H1 (cell line): Measurements from ENCODE around the gene BBX. TPM values are rescaled to one million over a fixed set of nuclear protein-coding genes. Genes with fewer than 3 reads are reported as not detected.

ENCODE experiments used
- CTCF ChIA-PET: fragments of 300-600 bp; sonication (Branson Sonifier 250); formaldehyde crosslinking; loops from one replicate; lab custom pipeline; 2021; ENCODE audit not compliant: partially characterized antibody; lab: Charles Lee
- POLR2A ChIA-PET: fragments of 300-600 bp; sonication (Branson Sonifier 250); formaldehyde crosslinking; loops from one replicate; lab custom pipeline; 2021; ENCODE audit warnings: inconsistent platforms; ENCODE audit not compliant: partially characterized antibody; lab: Charles Lee
- DNase-seq, 2 experiments: peaks; one replicate each; pipeline versions ENCODE4 v3.0.0 to v3.0.0-alpha.2; 2010 to 2022; ENCODE audit warnings: low spot score in 2 of 2, low read depth in 1 of 2, mixed read lengths in 1 of 2
- FAIRE-seq: peaks from 2 replicates; lab custom pipeline; 2011; peaks lifted over from hg19 to GRCh38; lab: Jason Lieb, UNC
- H2AFZ ChIP-seq: 2 replicates; pipeline ENCODE4 v1.8.1; 2012; ENCODE audit warnings: low read length, inconsistent platforms
- H2AK5ac ChIP-seq: 2 replicates; pipeline ENCODE4 v1.6.1; 2013; ENCODE audit warnings: low read depth, low read length
- H2BK120ac ChIP-seq: replicated peaks from 2 replicates; pipeline ENCODE3; 2013; ENCODE audit warnings: low read depth, low read length, inconsistent platforms
- H2BK12ac ChIP-seq: 2 replicates; pipeline ENCODE4 v1.6.1; 2013; ENCODE audit warnings: low read depth, low read length
- H2BK15ac ChIP-seq: 2 replicates; pipeline ENCODE4 v1.6.1; 2013; ENCODE audit warnings: low read length
- H2BK20ac ChIP-seq: 2 replicates; pipeline ENCODE4 v1.6.1; 2013; ENCODE audit warnings: low read length
- H2BK5ac ChIP-seq: 2 replicates; pipeline ENCODE4 v1.6.1; 2013; ENCODE audit warnings: low read depth, low read length
- H3K14ac ChIP-seq: 2 replicates; pipeline ENCODE4 v1.6.1; 2013; ENCODE audit warnings: inconsistent platforms; ENCODE audit not compliant: insufficient read length
- H3K18ac ChIP-seq: 2 replicates; pipeline ENCODE4 v1.6.1; 2013; ENCODE audit warnings: low read length; ENCODE audit errors: extremely low read depth
- H3K23ac ChIP-seq: 2 replicates; pipeline ENCODE4 v1.6.1; 2013; ENCODE audit warnings: inconsistent platforms; ENCODE audit not compliant: insufficient read length
- H3K23me2 ChIP-seq: 2 replicates; pipeline ENCODE4 v1.6.1; 2013; ENCODE audit warnings: low read depth, low read length
- H3K27ac ChIP-seq: 2 replicates; pipeline ENCODE4 v1.6.1; 2011; ENCODE audit warnings: low read depth, low read length, inconsistent platforms
- H3K27me3 ChIP-seq, 4 experiments: replicated peaks in 1 of 4; 1 replicate in 1 of 4; 2 replicates in 3 of 4; pipeline versions ENCODE4 v1.6.1 to v1.8.1; 2011 to 2013; ENCODE audit warnings: low read length in 3 of 4, mild to moderate bottlenecking in 3 of 4, inconsistent platforms in 2 of 4, mixed read lengths in 2 of 4, moderate library complexity in 1 of 4; ENCODE audit not compliant: control insufficient read depth in 3 of 4, insufficient read depth in 3 of 4; ENCODE audit errors: extremely low read depth in 1 of 4
- H3K36me3 ChIP-seq, 4 experiments: 2 replicates each; pipeline versions ENCODE4 v1.6.1 to v1.8.1; 2011 to 2013; ENCODE audit warnings: mild to moderate bottlenecking in 4 of 4, low read length in 3 of 4, moderate library complexity in 2 of 4, control low read depth in 1 of 4, inconsistent platforms in 1 of 4; ENCODE audit not compliant: insufficient read depth in 4 of 4, control insufficient read depth in 2 of 4
- H3K4ac ChIP-seq: replicated peaks from 2 replicates; pipeline ENCODE3; 2013; ENCODE audit warnings: low read length, low read depth, mixed read lengths, inconsistent platforms; ENCODE audit not compliant: insufficient read length
- H3K4me1 ChIP-seq, 4 experiments: replicated peaks in 1 of 4; 1 replicate in 1 of 4; 2 replicates in 3 of 4; pipeline versions ENCODE4 v1.6.1 to v1.8.1; 2011 to 2013; ENCODE audit warnings: low read length in 3 of 4, inconsistent platforms in 2 of 4, mixed read lengths in 1 of 4; ENCODE audit not compliant: insufficient read depth in 4 of 4, control insufficient read depth in 3 of 4
- H3K4me2 ChIP-seq, 2 experiments: 2 replicates each; pipeline versions ENCODE4 v1.6.1 to v1.8.1; 2011 to 2013; ENCODE audit warnings: low read depth in 2 of 2, low read length in 2 of 2, control low read depth in 1 of 2, inconsistent platforms in 1 of 2, mild to moderate bottlenecking in 1 of 2; ENCODE audit not compliant: insufficient read depth in 1 of 2
- H3K4me3 ChIP-seq, 4 experiments: fragments of 200-600, 300-600 bp in 1 of 4; sonication (generic), shearing (Covaris generic), sonication (Bioruptor Twin) in 1 of 4; 2 replicates each; pipeline versions ENCODE4 v1.5.1 to v1.8.1; 2011 to 2016; ENCODE audit warnings: low read length in 4 of 4, low read depth in 3 of 4, control low read depth in 2 of 4, inconsistent platforms in 2 of 4, mild to moderate bottlenecking in 2 of 4, mixed read lengths in 1 of 4, moderate library complexity in 1 of 4; ENCODE audit not compliant: insufficient read depth in 2 of 4; ENCODE audit errors: extremely low read depth in 1 of 4
- H3K56ac ChIP-seq: replicated peaks from 2 replicates; pipeline ENCODE3; 2013; ENCODE audit warnings: low read depth, mild to moderate bottlenecking, mixed read lengths, low read length, inconsistent platforms; ENCODE audit not compliant: insufficient read length
- H3K79me1 ChIP-seq: 2 replicates; pipeline ENCODE4 v1.6.1; 2013; ENCODE audit warnings: low read depth, low read length, control low read depth
- H3K79me2 ChIP-seq, 2 experiments: 2 replicates each; pipeline versions ENCODE4 v1.6.1 to v1.8.1; 2012 to 2013; ENCODE audit warnings: low read length in 2 of 2, mild to moderate bottlenecking in 2 of 2, inconsistent platforms in 1 of 2; ENCODE audit not compliant: insufficient read depth in 2 of 2, control insufficient read depth in 1 of 2
- H3K9ac ChIP-seq, 4 experiments: replicated peaks in 1 of 4; 1 replicate in 1 of 4; 2 replicates in 3 of 4; pipeline versions ENCODE4 v1.6.1 to v1.8.1; 2011 to 2013; ENCODE audit warnings: low read depth in 3 of 4, low read length in 3 of 4, control low read depth in 2 of 4, mild to moderate bottlenecking in 2 of 4, moderate library complexity in 2 of 4, inconsistent platforms in 1 of 4; ENCODE audit errors: extremely low read depth in 1 of 4
- H3K9me3 ChIP-seq, 2 experiments: 2 replicates each; pipeline versions ENCODE4 v1.6.1 to v1.8.1; 2012 to 2013; ENCODE audit warnings: mild to moderate bottlenecking in 2 of 2, moderate library complexity in 2 of 2, control low read depth in 1 of 2, inconsistent platforms in 1 of 2, low read depth in 1 of 2, low read length in 1 of 2, mixed read lengths in 1 of 2; ENCODE audit not compliant: insufficient read depth in 2 of 2
- H4K20me1 ChIP-seq, 2 experiments: replicated peaks in 1 of 2; 2 replicates each; pipeline versions ENCODE3 to v1.8.1; 2011 to 2013; ENCODE audit warnings: inconsistent platforms in 2 of 2, low read length in 2 of 2, mild to moderate bottlenecking in 1 of 2; ENCODE audit not compliant: insufficient read depth in 2 of 2, control insufficient read depth in 1 of 2
- H4K5ac ChIP-seq: 2 replicates; pipeline ENCODE4 v1.6.1; 2013; ENCODE audit warnings: low read length, low read depth, mixed read lengths, inconsistent platforms; ENCODE audit not compliant: insufficient read length
- H4K8ac ChIP-seq: 2 replicates; pipeline ENCODE4 v1.8.0; 2013; ENCODE audit warnings: mild to moderate bottlenecking, moderate library complexity, low read length, inconsistent platforms; ENCODE audit not compliant: insufficient read depth; ENCODE audit errors: extremely low read depth
- H4K91ac ChIP-seq: replicated peaks from 2 replicates; pipeline ENCODE3; 2013; ENCODE audit warnings: low read length, mixed read lengths, inconsistent platforms; ENCODE audit not compliant: insufficient read length
- EZH2 ChIP-seq: fragments of 200-600 bp; sonication (generic); IDR thresholded peaks from 2 replicates; pipeline ENCODE4 v1.7.1; 2012; ENCODE audit warnings: low read depth, mild to moderate bottlenecking, moderate library complexity, low read length, inconsistent platforms; ENCODE audit not compliant: severe bottlenecking
- HDAC6 ChIP-seq: IDR thresholded peaks from one replicate; pipeline ENCODE4 v1.7.1; 2012; ENCODE audit warnings: low read depth, mild to moderate bottlenecking, inconsistent platforms, low read length, moderate library complexity
- JUN ChIP-seq: IDR thresholded peaks from 2 replicates; pipeline ENCODE4 v1.6.1; 2011; ENCODE audit warnings: low read depth, mild to moderate bottlenecking, improper control_type of control experiment, low read length
- JUND ChIP-seq: IDR thresholded peaks from 2 replicates; pipeline ENCODE4 v1.6.1; 2011; ENCODE audit warnings: mild to moderate bottlenecking, improper control_type of control experiment, low read length
- SIX5 ChIP-seq: IDR thresholded peaks from 2 replicates; pipeline ENCODE4 v1.6.1; 2011; ENCODE audit warnings: mild to moderate bottlenecking, low read depth, low read length
- TBP ChIP-seq: IDR thresholded peaks from 2 replicates; pipeline ENCODE4 v1.6.1; 2011; ENCODE audit warnings: low read depth, low read length, improper control_type of control experiment
- polyA plus RNA-seq, 7 experiments: library from polyadenylated mRNA; depleted of rRNA in 3 of 7; stranded (reverse) in 5 of 7; unstranded in 2 of 7; fragments of >200 nt in 5 of 7; fragments of 200-250 nt in 2 of 7; gene quantifications; 1 replicate in 5 of 7; 2 replicates in 1 of 7; 4 replicates in 1 of 7; pipeline versions ENCODE4 v1.2.1 to v1.2.3, GENCODE V29; 2011 to 2013; ENCODE audit warnings: missing spikeins in 2 of 7, mixed read lengths in 2 of 7
- total RNA-seq: library from RNA; stranded (reverse); fragmentation: NEBNext Ultra II Directional; extraction: Animal tissue kit (Norgen Biotek cat#: 25700); gene quantifications from 2 replicates; pipeline ENCODE4 v1.2.1, GENCODE V29; 2021

Gene BBX
- total and polyA plus RNA-seq, 2 of the 8 experiments (the other 6 are each of a cell fraction or from before 2014, with no cell fraction given): 11.0 to 42.5 TPM

GRCh38 chr3:107630779-107631178 lies 108.0 kb downstream of the BBX start:
- H3K18ac ChIP-seq: no peak overlapping the region
- no peak overlapping the region for H2BK5ac ChIP-seq
- no peaks in the 10 kb centered on the region for H3K27me3 ChIP-seq
- H3K56ac ChIP-seq: no peak overlapping the region
- no peak overlapping the region for H3K4me2 ChIP-seq
- H3K4me3 ChIP-seq: no peak overlapping the region
- no peak overlapping the region for H3K9ac ChIP-seq
- H3K23me2 ChIP-seq: no peaks in the 10 kb centered on the region
- no peaks in the 10 kb centered on the region for H3K9me3 ChIP-seq
- DNase-seq (no peak), FAIRE-seq (no peak)
- no peak overlapping the region for H3K23ac ChIP-seq
- peaks cover 0 to 10% (median 3%) of the 10 kb centered on the region in 4 experiments; a peak in 2 of 7 replicates for H3K4me1 ChIP-seq
- H2BK15ac ChIP-seq: no peak overlapping the region
- POLR2A ChIA-PET: no interaction called here
- H3K27ac ChIP-seq: no peak overlapping the region
- no peak overlapping the region for H3K14ac ChIP-seq
- peaks cover 0 to 2% of the 10 kb centered on the region in 2 experiments for H4K20me1 ChIP-seq
- peaks cover 0 to 17% of the 10 kb centered on the region in 2 experiments; a peak in 3 of 4 replicates for H3K79me2 ChIP-seq
- TF ChIP-seq EZH2: no peak
- no peak for TF ChIP-seq JUN
- TF ChIP-seq HDAC6: no peak
- no peak for TF ChIP-seq JUND
- TF ChIP-seq SIX5: no peak
- TF ChIP-seq TBP: no peak
- CTCF ChIA-PET: interaction anchor here (0.8 to 6.6 kb wide), 3 partner anchors 12 to 52 kb away, joined by 3 to 43 read pairs (median 6); no protein-coding TSS in a partner anchor
- H3K4ac ChIP-seq: no peak overlapping the region
- no peak overlapping the region for H2BK120ac ChIP-seq
- no peak overlapping the region for H2BK12ac ChIP-seq
- H3K79me1 ChIP-seq: 0 out of 2 replicates have a peak, but pooled peaks cover 4% of the 10 kb centered on the region
- H2AK5ac ChIP-seq: no peak overlapping the region
- H4K91ac ChIP-seq: no peak overlapping the region
- no peaks in the 10 kb centered on the region for H3K36me3 ChIP-seq
- H4K8ac ChIP-seq: no peak overlapping the region
- H2AFZ ChIP-seq: no peak overlapping the region
- no peak overlapping the region for H4K5ac ChIP-seq
- H2BK20ac ChIP-seq: no peak overlapping the region
